ENCODE measurements around the gene FOXF1. TPM values are rescaled to one million over a fixed set of nuclear protein-coding genes. Genes with fewer than 3 reads are reported as not detected.

Gene FOXF1
- total and polyA plus RNA-seq, 9 of the 15 experiments (the other 6 are each of a cell fraction or from before 2014, with no cell fraction given), result 0.04 TPM; not detected in 8

DNA sequence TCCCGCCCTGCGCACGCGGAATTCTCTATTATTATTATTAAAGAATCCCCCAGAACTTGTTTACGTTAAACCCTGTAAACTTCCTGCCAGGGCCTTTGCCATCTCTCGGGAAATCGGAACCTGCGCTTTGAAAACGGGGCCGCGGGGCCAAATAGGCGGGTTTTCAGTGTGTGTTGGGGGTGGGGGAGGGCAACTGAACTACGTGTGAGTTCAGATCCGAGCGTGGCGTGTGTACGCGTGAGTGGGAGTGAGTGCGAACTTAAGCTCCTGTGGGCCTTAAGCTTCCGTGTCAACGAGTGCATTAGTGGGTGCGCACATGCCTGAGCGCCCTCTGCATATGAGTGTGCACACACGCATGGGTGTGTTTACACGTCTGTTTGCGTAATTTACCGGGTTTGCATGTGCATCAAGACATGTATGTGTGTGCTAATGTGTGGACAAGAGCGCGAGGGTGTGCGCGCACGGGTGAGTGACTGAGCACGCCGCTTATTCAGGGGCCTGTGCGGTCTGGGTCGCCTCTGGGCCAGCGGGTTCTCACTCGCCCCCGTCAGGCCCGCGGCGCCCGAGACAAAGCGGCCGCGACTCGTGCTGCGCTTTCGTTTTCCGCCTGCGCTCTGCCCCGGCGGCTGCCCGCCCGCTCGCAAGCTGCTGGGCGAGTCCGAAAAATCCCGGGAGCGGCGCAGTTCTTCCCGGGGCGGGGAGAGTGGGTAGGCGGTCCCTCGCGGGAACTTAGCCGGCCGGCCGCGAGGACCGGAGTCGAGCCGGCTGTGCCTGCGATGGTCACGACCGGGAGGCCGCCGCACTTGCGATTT is 1.2 kb upstream of the FOXF1 start (continued):
- no peak for TF ChIP-seq GMEB1 (CRISPR knock-in tag; IDR thresholded peaks at IDR 0.05)

- H4K20me1 ChIP-seq (replicated peaks; ENCODE audit: control insufficient read depth, insufficient read depth, low read length), result no peaks in the 10 kb centered on the region
- no peaks in the 10 kb centered on the region for H3K79me2 ChIP-seq (ENCODE audit: control insufficient read depth, insufficient read depth, low read length)
- H3K4me3 ChIP-seq, result no peak overlapping the region
- H3K9me1 ChIP-seq (ENCODE audit: control insufficient read depth, insufficient read depth, low read length), result no peaks in the 10 kb centered on the region
- 39% methylated on average over 18 of the region's 84 CpGs for WGBS (ENCODE audit: insufficient coverage, low coverage, missing lambda C conversion rate)
- POLR2A ChIA-PET, result interaction anchor here (0.6 kb wide), 1 partner anchor 40 kb away, joined by 3 read pairs; no protein-coding TSS in a partner anchor
- intact Hi-C loops (cut with micrococcal nuclease), result loop anchor here (10.0 kb wide), 1 partner anchor 465 kb away; no protein-coding TSS in a partner anchor
- no TSS peak for BruUV-seq (replicated peaks)
- peaks cover 0 to 11% of the 10 kb centered on the region in 2 experiments; a peak in 2 of 5 replicates for H3K4me1 ChIP-seq (replicated peaks in 1 of 2; ENCODE audit: control insufficient read depth in 2 of 2, insufficient read depth in 2 of 2, low read length in 2 of 2)
- no peak overlapping the region for H3K27ac ChIP-seq (ENCODE audit: extremely low read depth, low read depth, low read length)
- no peak overlapping the region for H3K9ac ChIP-seq (ENCODE audit: insufficient read depth in 1 of 2, low read depth in 2 of 2, low read length in 2 of 2)
- FAIRE-seq, result no peak
- no peak overlapping the region for H2AFZ ChIP-seq (ENCODE audit: low read depth, low read length)
- CTCF ChIA-PET (ENCODE audit: low intra/inter-chr PET ratio), result no interaction called here
- DNase-seq (ENCODE audit: extremely low read depth in 1 of 4, low spot score in 3 of 4), result no peak
- H3K27me3 ChIP-seq (ENCODE audit: control insufficient read depth in 2 of 2, insufficient read depth in 2 of 2, low read length in 2 of 2), result peaks cover 27 to 51% of the 10 kb centered on the region in 2 experiments; a peak in 4 of 5 replicates
- in situ Hi-C loops (cut with MboI), result loop anchor here (10.0 kb wide), 2 partner anchors 465 to 685 kb away; no protein-coding TSS in a partner anchor
- H3K4me2 ChIP-seq (ENCODE audit: insufficient read depth, low read length), result no peak overlapping the region
- no peaks in the 10 kb centered on the region for H3K36me3 ChIP-seq (ENCODE audit: control insufficient read depth, insufficient read depth, low read length)
- TF ChIP-seq KAT7 (CRISPR knock-in tag; IDR thresholded peaks at IDR 0.05; ENCODE audit: borderline replicate concordance) (no peak), NR2F6 (CRISPR knock-in tag; IDR thresholded peaks at IDR 0.05) (no peak), ZNF408 (CRISPR knock-in tag; IDR thresholded peaks at IDR 0.05; ENCODE audit: low read depth) (no peak), ZNF311 (CRISPR knock-in tag; IDR thresholded peaks at IDR 0.05) (no peak), ARID2 (IDR thresholded peaks at IDR 0.05) (no peak)
- TF ChIP-seq, protein P1, sequence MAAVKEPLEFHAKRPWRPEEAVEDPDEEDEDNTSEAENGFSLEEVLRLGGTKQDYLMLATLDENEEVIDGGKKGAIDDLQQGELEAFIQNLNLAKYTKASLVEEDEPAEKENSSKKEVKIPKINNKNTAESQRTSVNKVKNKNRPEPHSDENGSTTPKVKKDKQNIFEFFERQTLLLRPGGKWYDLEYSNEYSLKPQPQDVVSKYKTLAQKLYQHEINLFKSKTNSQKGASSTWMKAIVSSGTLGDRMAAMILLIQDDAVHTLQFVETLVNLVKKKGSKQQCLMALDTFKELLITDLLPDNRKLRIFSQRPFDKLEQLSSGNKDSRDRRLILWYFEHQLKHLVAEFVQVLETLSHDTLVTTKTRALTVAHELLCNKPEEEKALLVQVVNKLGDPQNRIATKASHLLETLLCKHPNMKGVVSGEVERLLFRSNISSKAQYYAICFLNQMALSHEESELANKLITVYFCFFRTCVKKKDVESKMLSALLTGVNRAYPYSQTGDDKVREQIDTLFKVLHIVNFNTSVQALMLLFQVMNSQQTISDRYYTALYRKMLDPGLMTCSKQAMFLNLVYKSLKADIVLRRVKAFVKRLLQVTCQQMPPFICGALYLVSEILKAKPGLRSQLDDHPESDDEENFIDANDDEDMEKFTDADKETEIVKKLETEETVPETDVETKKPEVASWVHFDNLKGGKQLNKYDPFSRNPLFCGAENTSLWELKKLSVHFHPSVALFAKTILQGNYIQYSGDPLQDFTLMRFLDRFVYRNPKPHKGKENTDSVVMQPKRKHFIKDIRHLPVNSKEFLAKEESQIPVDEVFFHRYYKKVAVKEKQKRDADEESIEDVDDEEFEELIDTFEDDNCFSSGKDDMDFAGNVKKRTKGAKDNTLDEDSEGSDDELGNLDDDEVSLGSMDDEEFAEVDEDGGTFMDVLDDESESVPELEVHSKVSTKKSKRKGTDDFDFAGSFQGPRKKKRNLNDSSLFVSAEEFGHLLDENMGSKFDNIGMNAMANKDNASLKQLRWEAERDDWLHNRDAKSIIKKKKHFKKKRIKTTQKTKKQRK (IDR thresholded peaks at IDR 0.05; ENCODE audit: borderline replicate concordance, low read depth, low read length), result no peak
- no peaks in the 10 kb centered on the region for H3K9me3 ChIP-seq (replicated peaks; ENCODE audit: control insufficient read depth, insufficient read depth, low read depth, low read length)
- ATAC-seq, result no peak
These were observed 415 bp upstream of the FOXF1 start for GRCh38 chr16:86509759-86510464.

All from K562 (cell line).